ENCODE data around the gene RNGTT. TPM values are rescaled to one million over a fixed set of nuclear protein-coding genes. Genes with fewer than 3 reads are reported as not detected.

Gene RNGTT
- total RNA-seq, 1 donor from 2014 or later, result 13.1 TPM

DNA sequence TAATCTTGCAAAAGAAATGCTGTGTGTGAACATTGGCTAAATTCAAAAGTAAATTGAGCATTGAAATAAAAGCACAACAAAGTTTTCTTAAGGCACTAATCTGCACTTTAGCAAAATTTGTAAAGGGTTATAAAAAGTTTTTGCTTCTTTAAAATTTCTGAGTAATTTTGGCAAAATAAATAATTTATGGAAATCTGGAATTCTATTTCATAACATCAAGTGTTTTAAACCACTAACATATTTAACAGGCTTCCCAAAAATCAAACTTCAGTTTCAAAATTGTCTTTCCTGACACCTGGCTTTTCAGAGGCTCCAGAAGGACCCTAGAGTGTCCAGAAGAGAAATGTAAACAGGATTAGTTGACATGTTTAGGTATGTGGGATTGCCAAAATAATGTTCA, 4.5 kb upstream of the RNGTT start:
- H3K36me3 Mint-ChIP-seq (ENCODE audit: low read depth), result peaks cover 3% of the 10 kb centered on the region
- no peak overlapping the region for H3K27ac Mint-ChIP-seq (ENCODE audit: unreplicated experiment)
- no peaks in the 10 kb centered on the region for H3K27me3 Mint-ChIP-seq (ENCODE audit: low read depth)
- no peak for TF ChIP-seq CTCF (IDR thresholded peaks at IDR 0.05)
- peaks cover 7% of the 10 kb centered on the region for H3K9me3 Mint-ChIP-seq (ENCODE audit: low read depth)
- peaks cover 14% of the 10 kb centered on the region for H3K4me1 Mint-ChIP-seq (ENCODE audit: low read depth)
- no peak overlapping the region for H3K4me3 Mint-ChIP-seq (ENCODE audit: unreplicated experiment)
- DNase-seq (ENCODE audit: low spot score), result no peak

- TF ChIP-seq CTCF (IDR thresholded peaks at IDR 0.05), result no peak
- H3K9me3 Mint-ChIP-seq (ENCODE audit: low read depth), result peaks cover 7% of the 10 kb centered on the region
- no peaks in the 10 kb centered on the region for H3K27me3 Mint-ChIP-seq (ENCODE audit: low read depth)
- no peak for DNase-seq (ENCODE audit: low spot score)
- no peak overlapping the region for H3K27ac Mint-ChIP-seq (ENCODE audit: unreplicated experiment)
- peaks cover 3% of the 10 kb centered on the region for H3K36me3 Mint-ChIP-seq (ENCODE audit: low read depth)
- H3K4me1 Mint-ChIP-seq (ENCODE audit: low read depth), result peaks cover 21% of the 10 kb centered on the region
- peak overlapping the region; percentile 31 for H3K4me3 Mint-ChIP-seq (ENCODE audit: unreplicated experiment)
Observed at GRCh38 chr6:88965691-88966090, 2.3 kb upstream of the RNGTT start.

DNA sequence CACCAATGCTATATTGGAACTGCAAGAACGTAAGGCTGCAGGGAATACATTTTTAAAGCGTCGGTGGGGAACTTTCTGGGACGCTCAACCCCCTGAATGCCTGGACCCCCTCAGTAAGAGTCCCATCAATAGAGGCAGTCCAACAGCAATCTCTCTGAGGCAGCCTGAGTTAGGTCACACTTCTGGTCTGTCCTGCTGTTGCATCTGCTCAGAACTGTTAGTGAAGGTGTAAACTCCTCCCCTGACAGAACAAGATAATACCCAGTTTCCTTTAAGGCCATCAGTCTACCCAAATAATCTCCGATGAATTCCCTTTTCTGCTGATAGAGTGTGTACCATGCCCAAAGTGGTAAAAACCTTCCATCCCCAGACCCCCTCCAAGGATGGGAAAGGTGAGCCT, 1.1 kb upstream of the RNGTT start:
- Mint-ChIP-seq H3K36me3 (ENCODE audit: low read depth) (peaks cover 3% of the 10 kb centered on the region), H3K27ac (ENCODE audit: unreplicated experiment) (no peak overlapping the region), H3K4me1 (ENCODE audit: low read depth) (peaks cover 21% of the 10 kb centered on the region), H3K4me3 (ENCODE audit: unreplicated experiment) (peak overlapping the region; percentile 97), H3K9me3 (ENCODE audit: low read depth) (peaks cover 7% of the 10 kb centered on the region), H3K27me3 (ENCODE audit: low read depth) (no peaks in the 10 kb centered on the region)
- DNase-seq (ENCODE audit: low spot score), result no peak
- no peak for TF ChIP-seq CTCF (IDR thresholded peaks at IDR 0.05)

DNA sequence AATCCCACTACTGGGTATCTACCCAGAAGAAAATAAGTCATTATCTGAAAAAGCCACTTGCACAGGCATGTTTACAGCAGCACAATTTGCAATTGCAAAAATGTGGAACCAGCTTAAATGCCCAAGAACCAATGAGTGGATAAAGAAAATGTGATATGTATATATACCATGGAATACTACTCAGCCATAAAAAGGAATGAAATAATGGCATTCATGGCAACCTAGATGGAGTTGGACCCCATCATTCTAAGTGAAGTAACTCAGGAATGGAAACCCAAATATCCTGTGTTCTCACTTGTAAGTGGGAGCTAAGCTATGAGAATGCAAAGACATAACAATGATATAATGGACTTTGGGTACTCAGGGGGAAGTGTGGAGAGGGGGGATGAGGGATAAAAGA, 4.6 kb downstream of the RNGTT start:
- H3K27me3 Mint-ChIP-seq (ENCODE audit: low read depth), result no peaks in the 10 kb centered on the region
- H3K4me1 Mint-ChIP-seq (ENCODE audit: low read depth), result peaks cover 11% of the 10 kb centered on the region
- no peak for DNase-seq (ENCODE audit: low spot score)
- peaks cover 1% of the 10 kb centered on the region for H3K36me3 Mint-ChIP-seq (ENCODE audit: low read depth)
- peaks cover 5% of the 10 kb centered on the region for H3K9me3 Mint-ChIP-seq (ENCODE audit: low read depth)
- H3K27ac Mint-ChIP-seq (ENCODE audit: unreplicated experiment), result no peak overlapping the region
- TF ChIP-seq CTCF (IDR thresholded peaks at IDR 0.05), result no peak
- no peak overlapping the region for H3K4me3 Mint-ChIP-seq (ENCODE audit: unreplicated experiment)

DNA sequence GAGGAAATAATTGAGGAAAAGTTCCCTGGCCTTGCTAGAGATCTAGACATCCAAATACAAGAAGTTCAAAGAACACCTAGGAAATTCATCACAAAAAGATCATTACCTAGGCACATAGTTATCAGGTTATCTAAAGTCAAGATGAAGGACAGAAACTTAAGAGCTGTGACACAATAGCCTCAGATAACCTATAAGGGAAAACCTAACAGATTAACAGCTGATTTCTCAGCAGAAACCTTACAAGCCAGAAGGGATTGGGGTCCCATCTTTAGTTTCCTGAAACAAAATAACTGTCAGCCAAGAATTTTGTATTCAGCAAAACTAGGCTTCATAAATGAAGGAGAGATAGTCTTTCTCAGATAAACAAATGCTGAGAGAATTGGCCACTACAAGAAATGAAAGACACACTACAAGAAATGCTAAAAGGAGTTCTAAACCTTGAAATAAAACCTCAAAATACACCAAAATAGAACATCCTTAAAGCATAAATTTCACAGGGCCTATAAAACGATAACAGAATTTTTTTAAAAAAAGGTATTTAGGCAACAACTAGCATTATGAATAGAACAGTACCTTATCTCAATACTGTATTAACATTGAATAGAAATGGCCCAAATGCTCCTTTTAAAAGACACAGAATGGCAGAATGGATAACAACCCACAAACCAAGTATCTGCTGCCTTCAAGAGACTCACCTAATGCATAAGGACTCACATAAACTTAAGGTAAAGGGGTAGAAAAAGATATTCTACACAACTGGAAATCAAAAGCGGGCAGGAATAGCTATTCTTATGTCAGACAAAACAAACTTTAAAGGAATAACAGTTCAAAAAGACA, 9.7 kb downstream of the RNGTT start:
- Mint-ChIP-seq H3K27ac (ENCODE audit: unreplicated experiment) (no peak overlapping the region), H3K27me3 (ENCODE audit: low read depth) (no peaks in the 10 kb centered on the region), H3K36me3 (ENCODE audit: low read depth) (peaks cover 5% of the 10 kb centered on the region), H3K9me3 (ENCODE audit: low read depth) (peaks cover 12% of the 10 kb centered on the region), H3K4me1 (ENCODE audit: low read depth) (peaks cover 14% of the 10 kb centered on the region), H3K4me3 (ENCODE audit: unreplicated experiment) (no peak overlapping the region)
- DNase-seq (ENCODE audit: low spot score), result no peak
- no peak for TF ChIP-seq CTCF (IDR thresholded peaks at IDR 0.05)
